Measurements from ENCODE around the gene CNRIP1.

The CNRIP1 gene

GRCh38 chr2:68250196-68250595, 69.6 kb downstream of the CNRIP1 start:
- no peak for DNase-seq

DNA sequence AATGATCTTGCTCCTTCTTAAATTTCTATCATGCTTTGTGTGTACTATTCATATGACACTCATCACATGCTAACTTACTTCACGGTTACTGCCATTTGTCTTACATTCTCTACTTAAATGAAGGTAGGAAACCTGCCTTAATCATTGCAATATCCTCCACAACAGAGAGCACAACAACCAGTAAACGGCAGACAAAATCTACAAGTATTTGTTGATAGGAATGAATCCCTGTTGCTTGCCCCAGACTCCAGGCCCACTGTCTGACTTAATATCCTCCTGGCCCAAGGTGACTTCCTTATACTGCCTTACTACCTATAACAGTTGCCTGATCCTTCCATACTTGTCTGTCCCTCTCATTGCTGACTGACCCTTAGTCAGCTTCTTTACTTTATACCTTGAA, 70.9 kb downstream of the CNRIP1 start:
- DNase-seq, result no peak

- no peak for DNase-seq
These were observed 71.4 kb downstream of the CNRIP1 start for GRCh38 chr2:68248361-68248760.

- no peak for DNase-seq
These were observed 73.4 kb downstream of the CNRIP1 start for GRCh38 chr2:68246396-68246795.

- no peak for DNase-seq
These were observed 74.1 kb downstream of the CNRIP1 start for GRCh38 chr2:68245672-68246071.

- no peak for DNase-seq
These were observed 74.7 kb downstream of the CNRIP1 start for GRCh38 chr2:68245066-68245465.

GRCh38 chr2:68244456-68244855, 75.3 kb downstream of the CNRIP1 start:
- DNase-seq, result no peak
